Measurements from ENCODE around the gene ASB10.
A peak's percentile ranks its signal among the peaks of the same experiment; 100 is the strongest.

The ASB10 gene

GRCh38 chr7:151166629-151167196 is 20.3 kb downstream of the ASB10 start:
- DNase-seq = no peak

DNA sequence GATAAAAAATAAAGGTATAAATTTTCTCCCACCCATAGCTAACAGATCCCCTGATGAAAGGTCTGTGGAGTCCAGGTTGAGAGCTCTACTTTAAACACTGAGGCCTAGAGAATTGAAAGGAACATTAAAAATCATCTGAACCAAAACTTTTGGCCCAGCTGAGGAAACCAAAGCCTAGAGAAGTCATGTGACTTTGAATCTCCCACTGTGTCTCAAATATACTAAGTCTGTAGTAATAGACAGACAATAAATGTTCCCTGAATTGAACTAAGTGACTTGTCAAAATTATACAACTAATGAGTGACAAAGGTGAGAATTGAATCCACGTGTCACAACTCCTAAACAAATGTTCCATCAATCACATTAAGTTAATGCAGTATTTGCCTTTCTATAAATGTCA is 25.3 kb downstream of the ASB10 start:
- DNase-seq = no peak

DNA sequence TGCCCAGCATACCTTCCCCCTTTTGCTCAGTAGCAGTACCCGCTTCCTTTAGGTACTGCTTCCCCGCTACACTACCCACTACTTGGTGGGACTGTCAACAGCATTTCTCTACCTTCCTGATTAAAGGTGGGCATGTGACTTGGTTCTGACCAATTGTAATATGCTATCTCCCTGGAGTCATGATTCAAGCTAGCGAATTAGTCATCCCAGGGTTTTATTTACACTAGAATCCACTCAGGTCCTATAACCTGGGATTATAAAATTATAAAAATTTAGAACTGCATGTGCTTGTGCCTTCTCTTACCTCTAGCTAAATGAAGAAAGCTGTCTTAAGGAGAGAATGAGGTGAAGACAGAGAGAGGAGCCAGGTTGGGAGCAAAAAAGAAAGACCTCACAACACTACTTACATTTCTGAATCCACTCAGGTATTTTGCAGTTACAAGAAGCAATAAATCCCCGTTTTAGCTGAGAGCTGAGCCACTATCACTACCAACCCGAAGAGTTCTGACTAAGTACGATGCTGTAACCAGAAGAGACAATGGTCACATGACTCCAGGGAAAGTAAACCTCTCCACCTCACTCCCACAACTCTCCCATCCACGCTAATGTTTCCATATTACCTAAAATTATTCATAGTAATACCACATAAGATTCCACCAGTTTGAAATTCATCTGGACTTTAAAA is 29.3 kb downstream of the ASB10 start:
- no peak for DNase-seq

DNA sequence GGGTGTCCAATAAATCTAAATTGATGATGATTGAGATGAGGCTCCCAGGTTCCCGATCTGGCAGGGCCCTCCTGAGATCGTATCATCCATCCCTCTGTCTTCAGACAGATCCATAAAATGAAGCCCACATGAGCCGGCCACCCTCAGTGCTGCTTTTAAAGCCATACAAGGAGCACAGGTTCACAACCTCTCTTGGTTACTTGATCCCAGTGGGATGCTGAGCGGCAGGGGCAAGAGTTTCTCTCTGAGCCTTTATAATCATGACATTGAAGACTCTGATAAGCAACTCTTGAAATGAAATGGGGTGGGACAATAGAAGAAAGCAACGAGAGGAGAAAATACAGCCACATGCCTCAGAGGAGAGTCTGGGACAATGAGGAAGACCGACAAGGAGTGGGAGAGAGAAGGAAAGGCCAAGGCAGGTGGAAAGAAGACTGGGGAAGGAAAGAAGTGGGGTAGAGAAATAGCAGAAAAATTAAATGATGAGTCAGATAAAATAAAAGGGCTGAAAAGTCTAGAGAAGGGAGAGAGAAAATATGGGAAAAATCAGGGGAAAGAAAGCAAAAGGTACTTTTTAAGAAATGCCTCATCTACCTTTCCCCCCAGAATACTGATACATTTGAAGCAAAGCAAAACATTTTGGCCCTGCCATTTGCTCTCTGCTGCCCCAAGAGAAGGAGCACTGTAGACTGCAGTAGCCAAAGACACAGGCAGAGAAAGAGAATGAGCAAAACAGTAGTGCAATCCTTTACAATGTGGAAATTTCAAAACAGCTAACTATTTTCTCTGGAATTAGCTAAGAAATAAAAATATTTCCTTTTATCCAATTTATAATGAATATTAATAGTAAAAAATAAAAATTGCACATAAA is 34.2 kb downstream of the ASB10 start:
- no peak for DNase-seq

GRCh38 chr7:151150388-151150787 is 36.7 kb downstream of the ASB10 start:
- DNase-seq = no peak

DNA sequence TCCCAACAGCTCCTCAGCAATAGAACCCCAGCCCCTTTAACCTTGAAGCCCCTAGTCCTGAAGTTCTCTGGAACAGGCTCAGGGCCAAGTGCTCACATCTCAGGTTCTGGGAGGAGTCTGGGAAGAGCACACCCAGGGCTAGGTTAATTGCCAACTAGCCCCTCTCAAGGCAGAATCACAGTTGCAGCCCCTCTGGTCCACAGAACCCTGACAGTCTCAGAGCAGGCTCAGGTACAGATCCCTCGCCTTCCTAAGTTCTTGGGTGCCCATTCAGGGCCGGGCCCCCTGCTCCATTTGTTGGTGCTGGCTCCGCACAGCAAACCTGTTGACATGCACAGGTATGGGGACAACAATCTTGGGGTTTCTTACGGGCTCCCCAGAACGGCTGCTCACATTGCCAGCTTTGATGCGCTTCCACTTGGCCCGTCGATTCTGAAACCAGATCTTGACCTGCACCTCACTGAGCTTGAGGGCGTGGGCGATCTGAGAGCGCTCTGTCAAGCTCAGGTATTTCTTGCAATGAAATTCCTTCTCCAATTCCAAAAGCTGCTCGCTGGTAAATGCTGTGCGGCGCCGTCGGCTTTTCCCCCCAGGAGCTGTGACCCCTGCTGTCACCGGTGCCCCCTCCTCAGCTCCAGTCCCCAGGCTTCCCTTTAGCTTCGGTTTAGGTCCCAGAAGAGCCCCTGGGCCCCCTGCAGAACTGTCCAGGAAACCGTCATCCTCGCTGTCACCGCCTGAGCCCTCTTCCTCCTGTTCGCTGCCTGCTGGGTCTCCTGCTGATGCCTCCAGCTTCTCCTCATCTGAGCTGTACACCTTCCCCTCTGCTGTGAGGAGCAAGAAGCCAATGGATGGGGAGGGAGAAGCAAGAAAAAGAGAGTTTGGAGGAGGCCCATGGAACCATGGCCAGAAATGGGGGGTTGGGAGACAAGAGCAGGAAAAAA is 38.5 kb downstream of the ASB10 start:
- DNase-seq = peak; percentile 30

GRCh38 chr7:151146761-151147160 is 40.3 kb downstream of the ASB10 start:
- DNase-seq = no peak

GRCh38 chr7:151144387-151144786 is 42.7 kb downstream of the ASB10 start:
- no peak for DNase-seq

- peak; percentile 46 for DNase-seq
These were observed 43.6 kb downstream of the ASB10 start for GRCh38 chr7:151143261-151144015.

- DNase-seq = peak; percentile 39
These were observed 44.4 kb downstream of the ASB10 start for GRCh38 chr7:151142686-151143040.

GRCh38 chr7:151141855-151142685 is 45.0 kb downstream of the ASB10 start:
- peak; percentile 36 for DNase-seq

- DNase-seq = peak; percentile 34
These were observed 45.7 kb downstream of the ASB10 start for GRCh38 chr7:151141311-151141854.

- no peak for DNase-seq
These were observed 46.2 kb downstream of the ASB10 start for GRCh38 chr7:151140826-151141225.

GRCh38 chr7:151139791-151140190 is 47.3 kb downstream of the ASB10 start:
- no peak for DNase-seq

- no peak for DNase-seq
These were observed 47.8 kb downstream of the ASB10 start for GRCh38 chr7:151139071-151139790.

DNA sequence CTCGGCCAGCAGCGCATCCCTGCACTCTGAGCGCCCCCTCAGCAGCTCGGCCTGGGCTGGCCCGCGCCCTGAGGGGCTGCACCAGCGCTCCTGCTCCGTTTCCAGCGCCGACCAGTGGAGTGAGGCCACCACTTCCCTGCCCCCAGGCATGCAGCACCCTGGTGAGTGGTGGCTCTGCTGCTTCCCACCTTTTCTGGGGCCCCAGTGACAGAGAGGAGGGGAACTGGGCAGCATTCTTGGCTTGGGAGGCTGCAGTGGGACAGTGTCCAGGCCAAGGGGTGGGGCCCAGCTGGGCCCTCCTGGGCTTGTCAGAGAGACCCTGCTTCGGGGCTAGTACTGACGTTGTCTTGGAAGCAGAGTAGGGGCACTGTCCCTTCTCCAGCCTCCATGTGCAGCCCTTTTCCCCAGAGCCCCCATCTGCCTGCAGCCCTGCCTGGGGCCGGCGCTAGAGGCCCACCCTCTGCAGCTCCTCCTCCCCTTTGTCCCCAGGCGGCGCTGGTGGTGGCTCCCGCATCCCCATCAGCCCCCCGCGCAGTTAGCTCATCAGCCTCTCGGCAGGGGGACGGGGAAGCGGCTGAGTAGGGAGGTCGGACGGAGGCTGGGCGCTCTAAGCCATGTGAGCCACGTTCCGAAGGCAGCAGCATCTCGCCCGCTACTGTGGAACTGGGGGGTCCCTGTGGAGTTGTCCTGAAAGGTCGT is 48.7 kb downstream of the ASB10 start:
- DNase-seq = peak; percentile 42

DNA sequence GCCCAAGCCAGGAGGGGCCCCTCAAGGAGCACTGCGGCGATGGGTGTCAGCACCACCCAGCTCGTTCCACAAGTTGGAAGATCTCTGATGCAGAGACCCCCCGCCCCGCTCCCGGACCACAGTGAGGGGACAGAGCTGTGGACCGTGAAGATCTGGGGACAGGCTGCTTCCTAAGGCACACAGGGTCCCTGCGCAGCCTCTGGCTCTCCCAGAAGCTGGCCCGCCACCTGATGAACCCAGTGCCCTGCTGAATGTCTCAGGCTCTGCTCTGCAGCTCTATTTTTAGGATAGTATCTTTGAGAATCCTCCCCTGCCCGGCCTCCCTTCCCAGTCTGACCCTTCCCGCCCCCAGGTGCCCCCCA is 49.3 kb downstream of the ASB10 start:
- no peak for DNase-seq

DNA sequence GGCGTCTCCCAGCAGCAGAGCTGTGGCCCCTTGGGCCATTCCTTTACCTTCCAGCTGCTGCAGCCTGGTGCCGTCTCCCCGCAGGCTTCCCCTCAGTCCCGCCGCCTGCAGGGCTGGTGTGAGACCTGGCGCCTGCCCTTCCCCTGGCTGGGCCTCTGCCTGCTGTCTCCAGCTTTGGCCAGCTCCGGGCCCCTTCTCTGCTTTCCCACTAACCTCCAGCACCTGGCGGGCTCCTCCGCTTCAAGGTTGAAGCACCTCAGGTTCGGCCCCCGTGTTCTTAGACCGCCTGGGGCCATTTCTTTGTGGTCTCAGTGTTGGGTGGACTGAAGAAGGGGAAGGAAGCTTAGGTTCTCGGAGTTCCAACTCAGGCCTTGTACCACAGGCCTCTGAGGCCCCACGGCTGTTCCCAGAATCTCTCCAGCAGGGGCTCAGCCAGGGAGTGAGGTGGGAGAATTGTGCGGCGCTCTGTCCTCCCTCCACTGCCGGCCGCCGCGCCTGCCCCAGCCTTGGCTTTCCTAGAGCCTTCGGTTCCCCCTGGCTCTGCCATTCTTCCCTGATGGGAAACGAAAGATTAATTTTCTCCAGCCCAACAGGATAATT is 49.9 kb downstream of the ASB10 start:
- peak; percentile 63 for DNase-seq
